ENCODE measurements around the gene VPS11. TPM values are rescaled to one million over a fixed set of nuclear protein-coding genes. Genes with fewer than 3 reads are reported as not detected.
"Not testable (repeated sequence)": the region's sequence is repeated elsewhere in the genome, so short reads cannot be mapped to it uniquely, and the experiment has no call there.

VPS11 gene
- total RNA-seq, 1 donor: 35.1 TPM

DNA sequence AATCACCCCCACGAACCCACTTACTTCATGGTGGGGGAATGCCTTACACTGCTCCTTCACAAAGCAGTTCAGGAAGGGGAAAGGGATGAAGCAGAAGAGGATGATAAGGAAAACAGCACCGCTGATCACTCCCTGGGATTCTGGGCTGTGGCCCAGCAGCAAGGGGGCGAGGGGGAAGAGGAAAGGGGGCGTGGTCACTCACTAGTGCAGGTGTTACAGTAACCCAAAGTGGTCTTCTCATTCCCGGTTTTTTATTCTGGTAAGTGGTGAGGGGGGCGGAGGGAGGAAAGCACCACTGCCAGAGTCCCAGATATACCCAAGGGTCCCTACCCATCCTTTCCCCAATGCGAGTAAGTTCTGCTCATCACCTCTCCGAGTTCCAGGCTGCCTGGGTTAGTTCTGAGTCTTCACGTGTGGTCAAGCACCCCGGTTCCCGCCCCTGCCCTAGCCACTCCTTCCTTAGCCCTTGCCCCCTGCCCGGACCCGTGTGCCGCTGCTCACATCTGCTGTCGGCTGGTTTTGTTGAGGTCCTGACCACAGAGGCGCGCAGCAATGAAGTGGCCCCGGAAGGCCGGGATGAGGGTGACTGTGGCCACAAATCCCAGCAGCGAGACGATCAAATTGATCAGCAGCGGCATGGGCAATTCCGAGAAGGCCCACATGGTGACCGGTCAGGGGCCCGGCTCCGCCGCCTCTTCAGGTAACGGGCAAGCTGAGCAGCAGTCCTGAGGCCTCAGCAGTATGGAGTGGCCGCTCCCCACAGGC, 33.6 kb downstream of the VPS11 start:
- no peaks in the 10 kb centered on the region for H3K9me3 ChIP-seq (ENCODE audit: low read depth, low read length)
- H3K27ac ChIP-seq (ENCODE audit: low read depth, low read length): peak overlapping the region; percentile 95
- TF ChIP-seq, protein P1, sequence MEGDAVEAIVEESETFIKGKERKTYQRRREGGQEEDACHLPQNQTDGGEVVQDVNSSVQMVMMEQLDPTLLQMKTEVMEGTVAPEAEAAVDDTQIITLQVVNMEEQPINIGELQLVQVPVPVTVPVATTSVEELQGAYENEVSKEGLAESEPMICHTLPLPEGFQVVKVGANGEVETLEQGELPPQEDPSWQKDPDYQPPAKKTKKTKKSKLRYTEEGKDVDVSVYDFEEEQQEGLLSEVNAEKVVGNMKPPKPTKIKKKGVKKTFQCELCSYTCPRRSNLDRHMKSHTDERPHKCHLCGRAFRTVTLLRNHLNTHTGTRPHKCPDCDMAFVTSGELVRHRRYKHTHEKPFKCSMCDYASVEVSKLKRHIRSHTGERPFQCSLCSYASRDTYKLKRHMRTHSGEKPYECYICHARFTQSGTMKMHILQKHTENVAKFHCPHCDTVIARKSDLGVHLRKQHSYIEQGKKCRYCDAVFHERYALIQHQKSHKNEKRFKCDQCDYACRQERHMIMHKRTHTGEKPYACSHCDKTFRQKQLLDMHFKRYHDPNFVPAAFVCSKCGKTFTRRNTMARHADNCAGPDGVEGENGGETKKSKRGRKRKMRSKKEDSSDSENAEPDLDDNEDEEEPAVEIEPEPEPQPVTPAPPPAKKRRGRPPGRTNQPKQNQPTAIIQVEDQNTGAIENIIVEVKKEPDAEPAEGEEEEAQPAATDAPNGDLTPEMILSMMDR (IDR thresholded peaks at IDR 0.05; ENCODE audit: extremely low read depth, low read depth, low read length): peak; percentile 19
- no peaks in the 10 kb centered on the region for H4K20me1 ChIP-seq (ENCODE audit: insufficient read depth, low read length)
- H3K27me3 ChIP-seq (ENCODE audit: insufficient read depth, low read length): no peaks in the 10 kb centered on the region
- peak overlapping the region; percentile 97 for H2AFZ ChIP-seq (ENCODE audit: low read length)
- peaks cover 24% of the 10 kb centered on the region for H3K36me3 ChIP-seq (ENCODE audit: insufficient read depth, low read length)
- peaks cover 14% of the 10 kb centered on the region for H3K4me1 ChIP-seq (ENCODE audit: insufficient read depth, low read length)
- H3K4me3 ChIP-seq (ENCODE audit: insufficient read depth, low read length): peak overlapping the region; percentile 91
- DNase-seq (ENCODE audit: insufficient read length, low spot score, missing footprints): peak; percentile 66
- H3K79me2 ChIP-seq (ENCODE audit: insufficient read depth, low read length): peaks cover 19% of the 10 kb centered on the region
- peak overlapping the region; percentile 79 for H3K4me2 ChIP-seq (ENCODE audit: insufficient read depth, low read length)

DNA sequence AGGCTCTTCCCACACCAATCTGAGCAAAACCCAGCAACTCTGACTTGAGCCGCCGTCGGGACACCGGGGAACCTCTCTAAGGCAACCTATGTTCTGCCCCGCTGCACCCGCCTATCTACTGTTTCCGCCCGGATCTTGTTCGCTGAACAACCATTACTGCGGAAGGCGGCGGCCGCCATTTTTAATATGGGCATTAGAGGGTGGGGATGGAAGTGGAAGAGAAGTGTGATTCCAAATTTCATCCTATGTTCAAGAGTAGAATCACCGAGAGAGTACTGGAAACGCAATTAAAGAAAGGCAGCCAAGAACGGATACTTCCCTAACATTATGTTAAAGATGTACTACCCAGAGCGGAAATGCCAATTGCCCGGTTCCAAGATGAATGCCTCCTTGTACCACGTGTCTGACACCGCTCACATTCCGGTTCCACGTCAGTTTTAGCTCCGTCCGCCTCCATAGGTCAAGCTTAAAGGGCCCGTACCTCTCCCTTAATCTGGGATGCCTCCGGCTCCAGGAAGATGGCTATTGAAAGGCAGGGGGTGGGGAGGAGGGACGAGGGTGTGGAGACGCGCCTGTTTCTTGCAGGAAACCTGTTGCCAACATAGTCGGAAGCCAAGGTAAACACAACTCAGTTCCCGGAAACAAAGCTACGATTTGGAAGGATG, 34.3 kb downstream of the VPS11 start, which contains the start of gene DPAGT1:
Gene DPAGT1 (minus strand): TSS at position 95 of the 665 bp plus-strand sequence. CDS start 198 bp downstream, outside the sequence.
- DNase-seq (ENCODE audit: insufficient read length, low spot score, missing footprints): peak; percentile 93
- H4K20me1 ChIP-seq (ENCODE audit: insufficient read depth, low read length): no peaks in the 10 kb centered on the region
- no peaks in the 10 kb centered on the region for H3K9me3 ChIP-seq (ENCODE audit: low read depth, low read length)
- peaks cover 17% of the 10 kb centered on the region for H3K36me3 ChIP-seq (ENCODE audit: insufficient read depth, low read length)
- H3K27ac ChIP-seq (ENCODE audit: low read depth, low read length): peak within 1 kb of the TSS; percentile 95
- TF ChIP-seq, protein P1 (IDR thresholded peaks at IDR 0.05; ENCODE audit: extremely low read depth, low read depth, low read length): no peak
- no peaks in the 10 kb centered on the region for H3K27me3 ChIP-seq (ENCODE audit: insufficient read depth, low read length)
- peak within 1 kb of the TSS; percentile 91 for H3K4me3 ChIP-seq (ENCODE audit: insufficient read depth, low read length)
- peaks cover 19% of the 10 kb centered on the region for H3K79me2 ChIP-seq (ENCODE audit: insufficient read depth, low read length)
- H3K4me2 ChIP-seq (ENCODE audit: insufficient read depth, low read length): peak within 1 kb of the TSS; percentile 79
- H3K4me1 ChIP-seq (ENCODE audit: insufficient read depth, low read length): peaks cover 20% of the 10 kb centered on the region
- H2AFZ ChIP-seq (ENCODE audit: low read length): peak within 1 kb of the TSS; percentile 97

DNA sequence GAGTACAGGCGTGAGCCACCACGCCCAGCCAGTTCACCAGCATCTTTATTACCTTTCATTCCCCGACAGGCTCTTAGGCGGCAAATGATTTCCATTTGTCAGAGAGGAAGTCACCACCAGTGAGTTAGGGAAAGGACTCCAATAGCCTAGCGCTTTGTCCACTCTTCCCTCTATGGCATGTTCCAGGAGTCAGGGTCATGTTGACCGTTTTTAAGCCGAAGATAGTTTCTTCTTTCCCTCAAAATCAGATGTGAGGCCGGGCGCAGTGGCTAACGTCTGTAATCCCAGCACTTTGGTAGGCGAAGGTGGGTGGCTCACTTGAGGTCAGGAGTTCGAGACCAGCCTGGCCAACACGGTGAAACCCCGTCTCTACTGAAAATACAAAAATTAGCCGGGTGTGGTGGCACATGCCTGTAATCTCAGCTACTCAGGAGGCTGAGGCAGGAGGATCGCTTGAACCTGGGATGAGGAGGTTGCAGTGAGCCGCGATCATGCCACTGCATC, 35.6 kb downstream of the VPS11 start:
- Histone ChIP-seq H3K4me1 (ENCODE audit: insufficient read depth, low read length) (peaks cover 25% of the 10 kb centered on the region), H3K79me2 (ENCODE audit: insufficient read depth, low read length) (peaks cover 29% of the 10 kb centered on the region), H2AFZ (ENCODE audit: low read length) (peak overlapping the region; percentile 81), H3K27ac (ENCODE audit: low read depth, low read length) (peak overlapping the region; percentile 95), H3K4me3 (ENCODE audit: insufficient read depth, low read length) (peak overlapping the region; percentile 91), H3K4me2 (ENCODE audit: insufficient read depth, low read length) (peak overlapping the region; percentile 79)
- not testable (repeated sequence) for DNase-seq (ENCODE audit: insufficient read length, low spot score, missing footprints); H4K20me1 ChIP-seq (ENCODE audit: insufficient read depth, low read length); H3K9me3 ChIP-seq (ENCODE audit: low read depth, low read length); H3K36me3 ChIP-seq (ENCODE audit: insufficient read depth, low read length); H3K27me3 ChIP-seq (ENCODE audit: insufficient read depth, low read length)

DNA sequence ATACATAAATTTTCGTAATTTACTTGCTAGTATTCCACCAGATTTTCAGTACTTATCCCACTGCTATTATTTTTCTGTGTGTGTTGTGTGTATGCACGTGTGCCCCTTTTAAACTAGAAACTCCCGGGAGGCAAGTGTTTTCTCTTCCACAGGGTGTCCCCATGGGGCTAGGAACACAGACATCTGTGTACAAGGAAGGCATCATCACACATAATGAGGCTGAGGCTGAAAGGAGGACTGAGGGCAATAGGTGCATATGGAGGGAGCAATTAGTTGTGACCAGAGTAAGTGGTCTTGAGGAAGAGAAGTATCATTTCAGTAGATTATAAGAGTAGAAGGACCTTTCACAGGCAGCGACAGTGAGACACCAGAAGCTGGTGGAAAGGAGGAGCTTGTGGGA, 36.2 kb downstream of the VPS11 start:
- no peak overlapping the region for H2AFZ ChIP-seq (ENCODE audit: low read length)
- H3K27ac ChIP-seq (ENCODE audit: low read depth, low read length): no peak overlapping the region
- H3K79me2 ChIP-seq (ENCODE audit: insufficient read depth, low read length): peaks cover 34% of the 10 kb centered on the region
- TF ChIP-seq, protein P1 (IDR thresholded peaks at IDR 0.05; ENCODE audit: extremely low read depth, low read depth, low read length): no peak
- no peak overlapping the region for H3K4me2 ChIP-seq (ENCODE audit: insufficient read depth, low read length)
- H3K36me3 ChIP-seq (ENCODE audit: insufficient read depth, low read length): no peaks in the 10 kb centered on the region
- peaks cover 10% of the 10 kb centered on the region for H4K20me1 ChIP-seq (ENCODE audit: insufficient read depth, low read length)
- no peaks in the 10 kb centered on the region for H3K27me3 ChIP-seq (ENCODE audit: insufficient read depth, low read length)
- no peaks in the 10 kb centered on the region for H3K9me3 ChIP-seq (ENCODE audit: low read depth, low read length)
- peak; percentile 36 for DNase-seq (ENCODE audit: insufficient read length, low spot score, missing footprints)
- peaks cover 31% of the 10 kb centered on the region for H3K4me1 ChIP-seq (ENCODE audit: insufficient read depth, low read length)
- H3K4me3 ChIP-seq (ENCODE audit: insufficient read depth, low read length): no peak overlapping the region

All from osteoblast (primary cell).